HEK293 (cell line): ENCODE measurements around the gene MYH11.

Experiments
- CTCF ChIA-PET: fragments of 350-600 bp; formaldehyde crosslinking; extraction: SDS; loops from one replicate; lab custom pipeline; 2021; ENCODE audit warnings: antibody characterized with exemption; lab: Yijun Ruan, JAX
- POLR2A ChIA-PET: fragments of 300-600 bp; formaldehyde crosslinking; extraction: SDS; loops from one replicate; lab custom pipeline; 2020; ENCODE audit warnings: antibody characterized with exemption, inconsistent platforms; lab: Yijun Ruan, JAX
- H3K27ac ChIP-seq: fragments of 200-500 bp; sonication (Bioruptor generic); 2 replicates; pipeline ENCODE4 v1.5.1; 2014; ENCODE audit warnings: low read depth, low read length, control low read depth, inconsistent platforms; ENCODE audit errors: extremely low read depth
- H3K36me3 ChIP-seq, 2 experiments: fragments of 200-500 bp in 1 of 2; sonication (Bioruptor generic) in 1 of 2; 1 replicate in 1 of 2; 2 replicates in 1 of 2; pipeline ENCODE4 v1.5.1; 2014 to 2017; ENCODE audit warnings: inconsistent platforms in 2 of 2, low read length in 2 of 2; ENCODE audit not compliant: control insufficient read depth in 2 of 2, insufficient read depth in 1 of 2
- H3K4me1 ChIP-seq: fragments of 200-500 bp; sonication (Bioruptor generic); 2 replicates; pipeline ENCODE4 v1.5.1; 2014; ENCODE audit warnings: mild to moderate bottlenecking, low read length, inconsistent platforms; ENCODE audit not compliant: control insufficient read depth, insufficient read depth
- H3K4me3 ChIP-seq: 2 replicates; pipeline ENCODE4 v1.5.1; 2011; ENCODE audit warnings: low read depth, mild to moderate bottlenecking, control low read depth, low read length, moderate library complexity
- H3K9me3 ChIP-seq: fragments of 200-500 bp; sonication (Bioruptor generic); 2 replicates; pipeline ENCODE4 v1.5.1; 2014; ENCODE audit warnings: low read depth, low read length, inconsistent platforms; ENCODE audit not compliant: control insufficient read depth, insufficient read depth
- BCL11B ChIP-seq: fragments of 450-650 bp; formaldehyde crosslinking; IDR thresholded peaks from 2 replicates; pipeline ENCODE4 v1.5.1; 2016; ENCODE audit warnings: low read depth, missing biosample characterization, missing genetic modification characterization
- OSR2 ChIP-seq: fragments of 450-650 bp; formaldehyde crosslinking; IDR thresholded peaks from 2 replicates; pipeline ENCODE4 v1.5.1; 2016; ENCODE audit warnings: missing biosample characterization, missing genetic modification characterization
- SCRT2 ChIP-seq: fragments of 450-650 bp; formaldehyde crosslinking; IDR thresholded peaks from 2 replicates; pipeline ENCODE4 v1.5.1; 2016; ENCODE audit warnings: missing biosample characterization, missing genetic modification characterization
- YY2 ChIP-seq: fragments of 450-650 bp; formaldehyde crosslinking; IDR thresholded peaks from 2 replicates; pipeline ENCODE4 v1.5.1; 2016; ENCODE audit warnings: missing biosample characterization, missing genetic modification characterization
- ZBTB26 ChIP-seq: fragments of 450-650 bp; formaldehyde crosslinking; optimal IDR thresholded peaks from 2 replicates; pipeline ENCODE3; 2016; ENCODE audit warnings: missing biosample characterization, mild to moderate bottlenecking, missing genetic modification characterization
- ZNF10 ChIP-seq: fragments of 450-650 bp; formaldehyde crosslinking; IDR thresholded peaks from 2 replicates; pipeline ENCODE4 v1.5.1; 2017; ENCODE audit warnings: missing biosample characterization, missing genetic modification characterization
- ZNF140 ChIP-seq: fragments of 450-650 bp; formaldehyde crosslinking; IDR thresholded peaks from 2 replicates; pipeline ENCODE4 v1.5.1; 2016; ENCODE audit warnings: missing biosample characterization, missing genetic modification characterization
- ZNF175 ChIP-seq: fragments of 450-650 bp; formaldehyde crosslinking; IDR thresholded peaks from 2 replicates; pipeline ENCODE4 v1.5.1; 2016; ENCODE audit warnings: missing biosample characterization, missing genetic modification characterization
- ZNF266 ChIP-seq: fragments of 450-650 bp; formaldehyde crosslinking; IDR thresholded peaks from 2 replicates; pipeline ENCODE4 v1.5.1; 2016; ENCODE audit warnings: missing biosample characterization, missing genetic modification characterization, low read depth
- ZNF366 ChIP-seq: fragments of 450-650 bp; formaldehyde crosslinking; conservative IDR thresholded peaks from 2 replicates; pipeline ENCODE4 v1.5.1; 2016; ENCODE audit warnings: missing biosample characterization, missing genetic modification characterization
- ZNF473 ChIP-seq: fragments of 450-650 bp; formaldehyde crosslinking; IDR thresholded peaks from 2 replicates; pipeline ENCODE4 v1.5.1; 2017; ENCODE audit warnings: missing biosample characterization, missing genetic modification characterization
- ZNF514 ChIP-seq: fragments of 450-650 bp; formaldehyde crosslinking; IDR thresholded peaks from 2 replicates; pipeline ENCODE4 v1.5.1; 2016; ENCODE audit warnings: missing biosample characterization, missing genetic modification characterization
- ZNF530 ChIP-seq: fragments of 450-650 bp; formaldehyde crosslinking; IDR thresholded peaks from 2 replicates; pipeline ENCODE4 v1.5.1; 2016; ENCODE audit warnings: low read depth, missing biosample characterization, missing genetic modification characterization
- ZNF555 ChIP-seq: fragments of 450-650 bp; formaldehyde crosslinking; conservative IDR thresholded peaks from 2 replicates; pipeline ENCODE4 v1.5.1; 2017; ENCODE audit warnings: missing biosample characterization, mild to moderate bottlenecking, missing genetic modification characterization, inconsistent platforms
- ZNF561 ChIP-seq: fragments of 450-650 bp; IDR thresholded peaks from 2 replicates; pipeline ENCODE4 v1.5.1; 2018; ENCODE audit warnings: missing biosample characterization, missing genetic modification characterization, borderline replicate concordance
- ZNF571 ChIP-seq: fragments of 450-650 bp; formaldehyde crosslinking; IDR thresholded peaks from 2 replicates; pipeline ENCODE4 v1.5.0; 2017; ENCODE audit warnings: missing biosample characterization, missing genetic modification characterization
- ZNF580 ChIP-seq: fragments of 450-650 bp; formaldehyde crosslinking; IDR thresholded peaks from 2 replicates; pipeline ENCODE4 v1.5.1; 2016; ENCODE audit warnings: missing biosample characterization, missing genetic modification characterization
- ZNF596 ChIP-seq: fragments of 450-650 bp; IDR thresholded peaks from 2 replicates; pipeline ENCODE4 v1.5.0; 2018; ENCODE audit warnings: missing biosample characterization, mild to moderate bottlenecking, missing genetic modification characterization, moderate library complexity
- ZNF621 ChIP-seq: fragments of 450-650 bp; formaldehyde crosslinking; IDR thresholded peaks from 2 replicates; pipeline ENCODE4 v1.5.1; 2017; ENCODE audit warnings: missing biosample characterization, missing genetic modification characterization
- ZNF645 ChIP-seq: fragments of 450-650 bp; formaldehyde crosslinking; IDR thresholded peaks from 2 replicates; pipeline ENCODE4; 2016; ENCODE audit warnings: missing biosample characterization, missing genetic modification characterization
- ZNF701 ChIP-seq: fragments of 450-650 bp; formaldehyde crosslinking; IDR thresholded peaks from 2 replicates; pipeline ENCODE4 v1.5.1; 2016; ENCODE audit warnings: missing biosample characterization, missing genetic modification characterization
- ZSCAN30 ChIP-seq: fragments of 450-650 bp; IDR thresholded peaks from 2 replicates; pipeline ENCODE4 v1.5.1; 2018; ENCODE audit warnings: missing biosample characterization, mild to moderate bottlenecking, missing genetic modification characterization, moderate library complexity
- ZXDB ChIP-seq: fragments of 450-650 bp; formaldehyde crosslinking; IDR thresholded peaks from 2 replicates; pipeline ENCODE4 v1.5.1; 2016; ENCODE audit warnings: missing biosample characterization, missing genetic modification characterization
- TF ChIP-seq, protein P1 (sequence below): fragments of 450-650 bp; formaldehyde crosslinking; IDR thresholded peaks from 2 replicates; pipeline ENCODE4 v1.5.1; 2016; ENCODE audit warnings: missing biosample characterization, missing genetic modification characterization
- TF ChIP-seq, protein P2 (sequence below): fragments of 450-650 bp; formaldehyde crosslinking; IDR thresholded peaks from 2 replicates; pipeline ENCODE4 v1.5.1; 2016; ENCODE audit warnings: missing biosample characterization, missing genetic modification characterization
- TF ChIP-seq, protein P3 (sequence below): fragments of 450-650 bp; formaldehyde crosslinking; conservative IDR thresholded peaks from 2 replicates; pipeline ENCODE4 v1.5.1; 2016; ENCODE audit warnings: low read depth, missing biosample characterization, missing genetic modification characterization

MYH11 gene

DNA sequence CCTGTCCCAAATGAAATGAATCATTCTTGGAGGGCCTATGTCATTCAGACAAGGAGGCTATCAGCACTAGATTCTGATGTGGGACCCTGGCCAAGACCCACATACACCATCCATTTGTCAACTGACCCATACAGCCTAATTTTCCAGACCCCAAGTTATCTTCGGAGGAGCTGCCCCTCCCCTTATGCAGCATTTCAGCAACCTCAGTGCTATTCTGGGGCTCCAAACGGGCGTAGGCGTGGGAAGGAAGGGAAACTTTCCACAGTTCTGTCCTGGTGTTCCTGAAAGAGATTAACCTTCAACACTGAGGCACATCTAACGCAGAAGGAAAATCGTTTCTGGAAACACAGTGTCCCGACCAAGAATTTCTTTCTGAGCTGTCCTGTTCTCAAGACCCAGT is 86.7 kb downstream of the MYH11 start:
- ChIA-PET POLR2A (no interaction called here), CTCF (interaction anchor here (0.6 to 1.4 kb wide), 4 partner anchors 52 to 422 kb away, joined by 3 to 5 read pairs (median 4); no protein-coding TSS in a partner anchor)
- Histone ChIP-seq H3K4me3 (no peak overlapping the region), H3K4me1 (no peaks in the 10 kb centered on the region), H3K36me3 (no peaks in the 10 kb centered on the region), H3K27ac (no peak overlapping the region), H3K9me3 (no peaks in the 10 kb centered on the region)
- TF ChIP-seq ZSCAN30 (tag by site-specific recombination) (no peak), ZNF266 (no peak), ZNF596 (tag by site-specific recombination) (no peak), ZNF571 (tag by site-specific recombination) (no peak), ZNF580 (no peak), ZXDB (tag by site-specific recombination) (no peak), ZNF645 (tag by site-specific recombination) (no peak), ZNF366 (tag by site-specific recombination) (no peak), ZNF701 (tag by site-specific recombination) (no peak), ZNF175 (tag by site-specific recombination) (no peak), ZNF555 (no peak), ZNF140 (tag by site-specific recombination) (no peak), ZNF561 (no peak), ZNF10 (tag by site-specific recombination) (no peak), SCRT2 (tag by site-specific recombination) (no peak), ZNF621 (tag by site-specific recombination) (no peak)
- TF ChIP-seq, protein P1, sequence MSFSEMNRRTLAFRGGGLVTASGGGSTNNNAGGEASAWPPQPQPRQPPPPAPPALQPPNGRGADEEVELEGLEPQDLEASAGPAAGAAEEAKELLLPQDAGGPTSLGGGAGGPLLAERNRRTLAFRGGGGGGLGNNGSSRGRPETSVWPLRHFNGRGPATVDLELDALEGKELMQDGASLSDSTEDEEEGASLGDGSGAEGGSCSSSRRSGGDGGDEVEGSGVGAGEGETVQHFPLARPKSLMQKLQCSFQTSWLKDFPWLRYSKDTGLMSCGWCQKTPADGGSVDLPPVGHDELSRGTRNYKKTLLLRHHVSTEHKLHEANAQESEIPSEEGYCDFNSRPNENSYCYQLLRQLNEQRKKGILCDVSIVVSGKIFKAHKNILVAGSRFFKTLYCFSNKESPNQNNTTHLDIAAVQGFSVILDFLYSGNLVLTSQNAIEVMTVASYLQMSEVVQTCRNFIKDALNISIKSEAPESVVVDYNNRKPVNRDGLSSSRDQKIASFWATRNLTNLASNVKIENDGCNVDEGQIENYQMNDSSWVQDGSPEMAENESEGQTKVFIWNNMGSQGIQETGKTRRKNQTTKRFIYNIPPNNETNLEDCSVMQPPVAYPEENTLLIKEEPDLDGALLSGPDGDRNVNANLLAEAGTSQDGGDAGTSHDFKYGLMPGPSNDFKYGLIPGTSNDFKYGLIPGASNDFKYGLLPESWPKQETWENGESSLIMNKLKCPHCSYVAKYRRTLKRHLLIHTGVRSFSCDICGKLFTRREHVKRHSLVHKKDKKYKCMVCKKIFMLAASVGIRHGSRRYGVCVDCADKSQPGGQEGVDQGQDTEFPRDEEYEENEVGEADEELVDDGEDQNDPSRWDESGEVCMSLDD (tag by site-specific recombination) = no peak
- TF ChIP-seq, protein P2, sequence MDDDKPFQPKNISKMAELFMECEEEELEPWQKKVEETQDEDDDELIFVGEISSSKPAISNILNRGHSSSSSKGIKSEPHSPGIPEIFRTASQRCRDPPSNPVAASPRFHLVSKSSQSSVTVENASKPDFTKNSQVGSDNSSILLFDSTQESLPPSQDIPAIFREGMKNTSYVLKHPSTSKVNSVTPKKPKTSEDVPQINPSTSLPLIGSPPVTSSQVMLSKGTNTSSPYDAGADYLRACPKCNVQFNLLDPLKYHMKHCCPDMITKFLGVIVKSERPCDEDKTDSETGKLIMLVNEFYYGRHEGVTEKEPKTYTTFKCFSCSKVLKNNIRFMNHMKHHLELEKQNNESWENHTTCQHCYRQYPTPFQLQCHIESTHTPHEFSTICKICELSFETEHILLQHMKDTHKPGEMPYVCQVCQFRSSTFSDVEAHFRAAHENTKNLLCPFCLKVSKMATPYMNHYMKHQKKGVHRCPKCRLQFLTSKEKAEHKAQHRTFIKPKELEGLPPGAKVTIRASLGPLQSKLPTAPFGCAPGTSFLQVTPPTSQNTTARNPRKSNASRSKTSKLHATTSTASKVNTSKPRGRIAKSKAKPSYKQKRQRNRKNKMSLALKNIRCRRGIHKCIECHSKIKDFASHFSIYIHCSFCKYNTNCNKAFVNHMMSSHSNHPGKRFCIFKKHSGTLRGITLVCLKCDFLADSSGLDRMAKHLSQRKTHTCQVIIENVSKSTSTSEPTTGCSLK (tag by site-specific recombination) = no peak
- TF ChIP-seq, all 188 proteins: peak for 0

GRCh38 chr16:15769239-15769638 is 87.6 kb downstream of the MYH11 start:
- Histone ChIP-seq H3K4me3 (no peak overlapping the region), H3K9me3 (no peaks in the 10 kb centered on the region), H3K36me3 (no peaks in the 10 kb centered on the region), H3K27ac (no peak overlapping the region), H3K4me1 (no peaks in the 10 kb centered on the region)
- POLR2A ChIA-PET = no interaction called here
- TF ChIP-seq BCL11B (tag by site-specific recombination) = no peak
- TF ChIP-seq, protein P3, sequence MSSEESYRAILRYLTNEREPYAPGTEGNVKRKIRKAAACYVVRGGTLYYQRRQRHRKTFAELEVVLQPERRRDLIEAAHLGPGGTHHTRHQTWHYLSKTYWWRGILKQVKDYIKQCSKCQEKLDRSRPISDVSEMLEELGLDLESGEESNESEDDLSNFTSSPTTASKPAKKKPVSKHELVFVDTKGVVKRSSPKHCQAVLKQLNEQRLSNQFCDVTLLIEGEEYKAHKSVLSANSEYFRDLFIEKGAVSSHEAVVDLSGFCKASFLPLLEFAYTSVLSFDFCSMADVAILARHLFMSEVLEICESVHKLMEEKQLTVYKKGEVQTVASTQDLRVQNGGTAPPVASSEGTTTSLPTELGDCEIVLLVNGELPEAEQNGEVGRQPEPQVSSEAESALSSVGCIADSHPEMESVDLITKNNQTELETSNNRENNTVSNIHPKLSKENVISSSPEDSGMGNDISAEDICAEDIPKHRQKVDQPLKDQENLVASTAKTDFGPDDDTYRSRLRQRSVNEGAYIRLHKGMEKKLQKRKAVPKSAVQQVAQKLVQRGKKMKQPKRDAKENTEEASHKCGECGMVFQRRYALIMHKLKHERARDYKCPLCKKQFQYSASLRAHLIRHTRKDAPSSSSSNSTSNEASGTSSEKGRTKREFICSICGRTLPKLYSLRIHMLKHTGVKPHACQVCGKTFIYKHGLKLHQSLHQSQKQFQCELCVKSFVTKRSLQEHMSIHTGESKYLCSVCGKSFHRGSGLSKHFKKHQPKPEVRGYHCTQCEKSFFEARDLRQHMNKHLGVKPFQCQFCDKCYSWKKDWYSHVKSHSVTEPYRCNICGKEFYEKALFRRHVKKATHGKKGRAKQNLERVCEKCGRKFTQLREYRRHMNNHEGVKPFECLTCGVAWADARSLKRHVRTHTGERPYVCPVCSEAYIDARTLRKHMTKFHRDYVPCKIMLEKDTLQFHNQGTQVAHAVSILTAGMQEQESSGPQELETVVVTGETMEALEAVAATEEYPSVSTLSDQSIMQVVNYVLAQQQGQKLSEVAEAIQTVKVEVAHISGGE (tag by site-specific recombination) = no peak
- no peak for TF ChIP-seq ZBTB26 (tag by site-specific recombination)
- TF ChIP-seq YY2 (tag by site-specific recombination) = no peak
- TF ChIP-seq ZNF473 (tag by site-specific recombination) = no peak
- no peak for TF ChIP-seq ZNF366 (tag by site-specific recombination)
- no peak for TF ChIP-seq ZNF530 (tag by site-specific recombination)
- TF ChIP-seq OSR2 = no peak
- no peak for TF ChIP-seq ZNF514 (tag by site-specific recombination)
- CTCF ChIA-PET = interaction anchor here (0.6 to 0.7 kb wide), 2 partner anchors 48 to 124 kb away, joined by 3 read pairs; no protein-coding TSS in a partner anchor
